ENCODE results near the gene KIR3DL2.
"Not testable (repeated sequence)": the region's sequence is repeated elsewhere in the genome, so short reads cannot be mapped to it uniquely, and the experiment has no call there.

GRCh38 chr19:54837522-54837921, 12.7 kb upstream of the KIR3DL2 start:
- not testable (repeated sequence) for TF ChIP-seq YY1 (IDR thresholded peaks at IDR 0.05; ENCODE audit: low read depth); POLR2AphosphoS5 (IDR thresholded peaks at IDR 0.05; ENCODE audit: low read depth, low read length); CTCF (IDR thresholded peaks at IDR 0.05); USF1 (IDR thresholded peaks at IDR 0.05; ENCODE audit: borderline replicate concordance, low read depth); SMC3 (IDR thresholded peaks at IDR 0.05; ENCODE audit: low read depth, low read length); TCF12 (IDR thresholded peaks at IDR 0.05); MAX (IDR thresholded peaks at IDR 0.05; ENCODE audit: low read depth); ELF1 (IDR thresholded peaks at IDR 0.05); MXI1 (IDR thresholded peaks at IDR 0.05; ENCODE audit: low read depth, low read length); CHD2 (IDR thresholded peaks at IDR 0.05; ENCODE audit: low read length, partially characterized antibody); FOXJ3 (CRISPR knock-in tag; IDR thresholded peaks at IDR 0.05); ZBTB33 (IDR thresholded peaks at IDR 0.05; ENCODE audit: borderline replicate concordance, low read depth)
